ENCODE data around the gene ZSCAN30. TPM values are rescaled to one million over a fixed set of nuclear protein-coding genes. Genes with fewer than 3 reads are reported as not detected.
A peak's percentile ranks its signal among the peaks of the same experiment; 100 is the strongest.

ZSCAN30 gene
- total and polyA plus RNA-seq, 12 donors, result 16.0 to 34.0 (median 22.0) TPM

DNA sequence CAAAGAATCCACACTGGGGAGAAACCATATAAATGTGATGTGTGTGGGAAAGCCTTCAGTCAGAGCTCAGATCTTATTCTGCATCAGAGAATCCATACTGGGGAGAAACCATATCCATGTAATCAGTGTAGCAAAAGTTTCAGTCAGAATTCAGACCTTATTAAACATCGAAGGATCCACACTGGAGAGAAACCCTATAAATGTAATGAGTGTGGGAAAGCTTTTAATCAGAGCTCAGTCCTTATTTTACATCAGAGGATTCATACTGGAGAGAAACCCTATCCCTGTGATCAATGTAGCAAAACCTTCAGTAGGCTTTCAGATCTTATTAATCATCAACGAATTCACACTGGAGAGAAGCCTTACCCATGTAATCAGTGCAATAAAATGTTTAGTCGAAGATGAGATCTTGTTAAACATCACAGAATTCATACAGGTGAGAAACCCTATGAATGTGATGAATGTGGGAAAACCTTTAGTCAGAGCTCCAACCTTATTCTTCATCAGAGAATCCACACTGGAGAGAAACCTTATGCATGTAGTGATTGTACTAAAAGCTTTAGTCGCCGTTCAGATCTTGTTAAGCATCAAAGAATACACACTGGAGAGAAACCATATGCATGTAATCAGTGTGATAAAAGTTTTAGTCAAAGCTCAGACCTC is 16.7 kb upstream of the ZSCAN30 start:
- TF ChIP-seq, protein P1, sequence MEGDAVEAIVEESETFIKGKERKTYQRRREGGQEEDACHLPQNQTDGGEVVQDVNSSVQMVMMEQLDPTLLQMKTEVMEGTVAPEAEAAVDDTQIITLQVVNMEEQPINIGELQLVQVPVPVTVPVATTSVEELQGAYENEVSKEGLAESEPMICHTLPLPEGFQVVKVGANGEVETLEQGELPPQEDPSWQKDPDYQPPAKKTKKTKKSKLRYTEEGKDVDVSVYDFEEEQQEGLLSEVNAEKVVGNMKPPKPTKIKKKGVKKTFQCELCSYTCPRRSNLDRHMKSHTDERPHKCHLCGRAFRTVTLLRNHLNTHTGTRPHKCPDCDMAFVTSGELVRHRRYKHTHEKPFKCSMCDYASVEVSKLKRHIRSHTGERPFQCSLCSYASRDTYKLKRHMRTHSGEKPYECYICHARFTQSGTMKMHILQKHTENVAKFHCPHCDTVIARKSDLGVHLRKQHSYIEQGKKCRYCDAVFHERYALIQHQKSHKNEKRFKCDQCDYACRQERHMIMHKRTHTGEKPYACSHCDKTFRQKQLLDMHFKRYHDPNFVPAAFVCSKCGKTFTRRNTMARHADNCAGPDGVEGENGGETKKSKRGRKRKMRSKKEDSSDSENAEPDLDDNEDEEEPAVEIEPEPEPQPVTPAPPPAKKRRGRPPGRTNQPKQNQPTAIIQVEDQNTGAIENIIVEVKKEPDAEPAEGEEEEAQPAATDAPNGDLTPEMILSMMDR (IDR thresholded peaks at IDR 0.05), result no peak
- TF ChIP-seq POLR2A (IDR thresholded peaks at IDR 0.05), result no peak
- H3K9me3 ChIP-seq (replicated peaks in 1 of 3), result peaks cover 0 to 74% (median 7%) of the 10 kb centered on the region in 3 donors
- WGBS, 4 donors, result 98 to 100% (median 99%) methylated on average over 5 of the region's 5 CpGs
- H3K4me1 ChIP-seq (replicated peaks in 1 of 2), result no peaks in the 10 kb centered on the region
- H3K27me3 ChIP-seq, result no peaks in the 10 kb centered on the region
- no peak overlapping the region for H3K4me3 ChIP-seq
- DNase-seq, result no peak
- H3K36me3 ChIP-seq (replicated peaks in 1 of 2), result peaks cover 0 to 11% of the 10 kb centered on the region in 2 donors
- intact Hi-C loops (cut with DNase I), result loop anchor here in 1 of 2 donors (10.0 kb wide), 1 partner anchor 62 kb away; the partner anchor contains the start of gene ZNF397
- no peak overlapping the region for H3K27ac ChIP-seq

DNA sequence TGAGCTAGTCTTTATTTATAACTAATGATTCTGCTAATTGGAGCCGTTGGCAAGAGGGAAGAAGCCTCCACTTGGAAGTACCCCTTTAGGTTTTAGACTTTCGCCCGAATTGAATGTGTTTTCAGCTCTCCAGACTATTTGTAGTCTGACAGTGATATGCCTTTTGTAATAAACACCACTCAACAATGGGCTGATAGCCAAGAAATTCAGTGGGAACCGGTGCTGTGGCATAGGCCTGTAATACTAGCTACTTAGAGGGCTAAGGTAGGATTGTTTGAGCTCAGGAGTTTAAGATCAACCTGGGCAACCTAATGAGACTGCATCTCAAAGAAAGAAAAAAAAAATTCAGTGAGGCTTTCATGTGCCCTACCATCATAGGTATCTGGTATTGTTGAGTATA is 13.6 kb upstream of the ZSCAN30 start:
- no peak for DNase-seq
- Histone ChIP-seq H3K27me3 (no peaks in the 10 kb centered on the region), H3K27ac (no peak overlapping the region), H3K36me3 (replicated peaks in 1 of 2) (peaks cover 0 to 11% of the 10 kb centered on the region in 2 donors), H3K4me1 (replicated peaks in 1 of 2) (no peaks in the 10 kb centered on the region), H3K9me3 (replicated peaks in 1 of 3) (peaks cover 6 to 78% (median 7%) of the 10 kb centered on the region in 3 donors), H3K4me3 (no peak overlapping the region)
- WGBS, 4 donors, result 96 to 100% (median 97%) methylated on average over 4 of the region's 4 CpGs
- no peak for TF ChIP-seq POLR2A (IDR thresholded peaks at IDR 0.05)
- TF ChIP-seq, protein P1 (IDR thresholded peaks at IDR 0.05), result no peak
- intact Hi-C loops (cut with DNase I), result loop anchor here in 1 of 2 donors (10.0 kb wide), 1 partner anchor 59 kb away; the partner anchor contains the start of gene ZNF397

DNA sequence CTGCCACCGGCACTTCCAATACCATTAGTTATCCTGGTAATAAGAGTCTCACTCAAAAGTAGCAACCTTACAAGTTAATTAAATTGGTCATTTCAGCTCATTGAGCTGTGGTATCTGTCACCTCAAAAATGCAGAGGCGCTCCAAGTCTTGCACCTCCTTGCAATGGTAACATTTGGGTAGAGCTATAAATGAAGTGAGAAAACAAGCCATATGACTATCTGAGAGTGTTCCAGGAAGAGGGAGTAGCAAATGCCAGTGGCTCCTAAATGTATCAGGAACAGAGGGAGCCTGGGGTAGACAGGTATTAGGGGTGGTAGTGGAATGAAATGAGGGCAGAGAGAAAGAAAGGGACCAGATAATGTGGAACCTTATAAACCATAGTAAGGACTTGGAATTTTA is 6.0 kb upstream of the ZSCAN30 start:
- no peak for DNase-seq
- intact Hi-C loops (cut with DNase I), result no loop called here
- Histone ChIP-seq H3K4me3 (no peak overlapping the region), H3K9me3 (replicated peaks in 1 of 3) (peaks cover 0 to 18% (median 2%) of the 10 kb centered on the region in 3 donors), H3K36me3 (replicated peaks in 1 of 2) (no peaks in the 10 kb centered on the region), H3K27me3 (no peaks in the 10 kb centered on the region), H3K4me1 (replicated peaks in 1 of 2) (peaks cover 9 to 30% of the 10 kb centered on the region in 2 donors), H3K27ac (no peak overlapping the region)
- WGBS, 4 donors, result 94 to 100% (median 97%) methylated on average over 2 of the region's 2 CpGs
- TF ChIP-seq, protein P1 (IDR thresholded peaks at IDR 0.05), result no peak
- no peak for TF ChIP-seq POLR2A (IDR thresholded peaks at IDR 0.05)

DNA sequence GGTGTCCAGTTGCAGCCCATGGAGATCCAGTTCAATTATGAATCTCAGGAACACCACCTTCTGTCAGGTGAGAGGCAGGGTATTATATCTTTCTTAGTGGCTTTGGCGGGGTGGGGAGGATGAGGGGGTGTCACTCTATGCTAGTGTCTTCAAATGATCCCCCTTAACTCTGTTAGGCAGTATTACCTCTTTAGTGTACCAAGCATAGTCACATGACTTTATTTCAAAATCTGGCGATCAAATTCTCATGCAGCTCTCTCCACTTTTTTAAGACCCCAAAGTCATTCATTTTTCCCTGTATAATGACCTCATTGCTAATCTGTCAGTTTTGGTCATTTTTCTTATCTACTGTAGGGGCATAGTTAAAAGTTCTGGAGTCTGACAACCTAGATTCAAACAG is 1.1 kb upstream of the ZSCAN30 start:
- H3K9me3 ChIP-seq (replicated peaks in 1 of 3), result peaks cover 0 to 2% (median 0%) of the 10 kb centered on the region in 3 donors
- no peak for DNase-seq
- 81 to 95% (median 86%) methylated on average over 2 of the region's 2 CpGs for WGBS, 4 donors
- H3K4me3 ChIP-seq, result peak overlapping the region in 2 of 4 donors; percentile 75 to 80
- TF ChIP-seq, protein P1 (IDR thresholded peaks at IDR 0.05), result no peak
- TF ChIP-seq POLR2A (IDR thresholded peaks at IDR 0.05), result no peak
- peak overlapping the region in 2 of 5 donors; percentile 85 to 89 for H3K27ac ChIP-seq
- H3K4me1 ChIP-seq (replicated peaks in 1 of 2), result peaks cover 18 to 40% of the 10 kb centered on the region in 2 donors
- no peaks in the 10 kb centered on the region for H3K27me3 ChIP-seq
- H3K36me3 ChIP-seq (replicated peaks in 1 of 2), result no peaks in the 10 kb centered on the region
- intact Hi-C loops (cut with DNase I), result no loop called here
